Smooth muscle cell (in vitro differentiated cells): ENCODE data around the gene SLC1A5. TPM values are rescaled to one million over a fixed set of nuclear protein-coding genes. Genes with fewer than 3 reads are reported as not detected.

ENCODE experiments used
- DNase-seq: peaks from one replicate; lab custom pipeline; 2025; ENCODE audit not compliant: unreplicated experiment; lab: John Stamatoyannopoulos, UW
- H2AFZ ChIP-seq: fragments of 200-600 bp; sonication (generic); 2 replicates; pipeline ENCODE4 v1.6.0; 2016; ENCODE audit warnings: antibody characterized with exemption, low read depth, mild to moderate bottlenecking
- H3F3A ChIP-seq: fragments of 200-600 bp; sonication (generic); 2 replicates; pipeline ENCODE4 v1.6.0; 2017; ENCODE audit warnings: antibody characterized with exemption, low read depth
- H3K27ac ChIP-seq: fragments of 200-600 bp; sonication (generic); 2 replicates; pipeline ENCODE4 v1.5.1; 2016; ENCODE audit warnings: low read depth, mild to moderate bottlenecking
- H3K27me3 ChIP-seq: fragments of 200-600 bp; sonication (generic); 2 replicates; pipeline ENCODE4 v1.6.1; 2016; ENCODE audit warnings: low read depth, mild to moderate bottlenecking
- H3K36me3 ChIP-seq: fragments of 200-600 bp; sonication (generic); 2 replicates; pipeline ENCODE4 v1.5.1; 2016; ENCODE audit warnings: low read depth
- H3K4me1 ChIP-seq: fragments of 200-600 bp; sonication (generic); 2 replicates; pipeline ENCODE4 v1.5.1; 2016; ENCODE audit warnings: low read depth
- H3K4me2 ChIP-seq: fragments of 200-600 bp; sonication (generic); 2 replicates; pipeline ENCODE4 v1.6.0; 2016; ENCODE audit warnings: mild to moderate bottlenecking
- H3K4me3 ChIP-seq: fragments of 200-600 bp; sonication (generic); 2 replicates; pipeline ENCODE4 v1.5.1; 2016; ENCODE audit warnings: mild to moderate bottlenecking
- H3K79me2 ChIP-seq: fragments of 200-600 bp; sonication (generic); 2 replicates; pipeline ENCODE4 v1.6.0; 2016; ENCODE audit warnings: low read depth, mild to moderate bottlenecking
- H3K9ac ChIP-seq: fragments of 200-600 bp; sonication (generic); 2 replicates; pipeline ENCODE4 v1.6.0; 2016; ENCODE audit warnings: low read depth
- H3K9me3 ChIP-seq: fragments of 200-600 bp; sonication (generic); replicated peaks from 2 replicates; pipeline ENCODE4 v1.5.1; 2016; ENCODE audit warnings: low read depth
- H4K20me1 ChIP-seq: fragments of 200-600 bp; sonication (generic); 2 replicates; pipeline ENCODE4 v1.6.0; 2016; ENCODE audit warnings: low read depth
- CTCF ChIP-seq: fragments of 200-600 bp; sonication (generic); IDR thresholded peaks from 2 replicates; pipeline ENCODE4 v1.5.1; 2017; ENCODE audit warnings: borderline replicate concordance, mild to moderate bottlenecking, antibody characterized with exemption; ENCODE audit not compliant: insufficient read depth, poor library complexity, severe bottlenecking
- WGBS: methylation state at CpG from one replicate; pipeline ENCODE4 v1.1.7; 2016; ENCODE audit warnings: low lambda C conversion rate; 5-methylcytosine and 5-hydroxymethylcytosine counted together
- polyA plus RNA-seq: library from polyadenylated mRNA; unstranded; fragments of >200 nt; fragmentation: Nextera tagmentation; extraction: Ambion mirVana; gene quantifications from 2 replicates; pipeline ENCODE4 v1.2.1, GENCODE V29; 2016
- total RNA-seq: library from RNA; depleted of rRNA; stranded (reverse); fragments of >200 nt; gene quantifications from 2 replicates; pipeline ENCODE4 v1.2.3, GENCODE V29; 2014

SLC1A5 gene
- total RNA-seq (101 TPM in 2 replicates), polyA plus RNA-seq (224 and 231 TPM in 2 replicates)

DNA sequence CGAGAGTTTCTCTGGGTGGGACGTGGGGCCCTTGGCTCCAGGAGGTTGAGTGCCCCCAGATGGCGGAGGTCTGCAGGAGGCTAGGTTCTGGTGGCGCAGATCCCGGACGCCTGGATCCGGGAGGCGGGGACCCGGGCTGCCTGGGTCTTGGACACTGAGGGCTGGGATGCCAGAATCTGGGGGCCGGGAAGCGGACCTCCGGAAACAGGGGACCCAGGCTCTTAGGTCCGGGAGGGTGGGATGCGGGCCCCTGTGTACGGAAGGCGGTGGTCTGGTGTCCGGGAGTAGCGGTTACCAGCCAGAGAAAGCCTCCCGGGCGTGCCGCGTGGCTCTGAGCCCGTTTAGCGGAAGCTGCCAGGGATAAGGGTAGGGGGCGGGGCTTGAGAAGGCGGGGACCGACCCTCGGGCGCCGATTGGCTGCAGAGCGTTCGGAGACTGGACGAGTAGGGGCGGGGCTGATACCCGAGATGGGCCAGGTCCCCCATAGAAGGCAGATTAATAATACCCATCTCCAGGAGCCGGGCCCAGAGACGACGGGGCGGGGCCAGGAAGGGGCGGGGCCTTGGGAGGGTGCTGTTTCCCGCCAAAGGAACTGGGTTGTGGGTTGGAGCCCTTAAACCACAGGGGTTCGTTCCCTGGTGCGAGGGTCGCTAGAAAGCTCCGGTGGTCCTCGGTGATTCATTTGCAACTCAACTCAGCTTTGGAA is at the start of gene SLC1A5:
Gene SLC1A5, minus strand, starts transcription at position 333 of the 706 bp plus-strand sequence. CDS start 629 bp downstream, outside the sequence.
- Histone ChIP-seq H4K20me1 (peaks cover 48% of the 10 kb centered on the region), H2AFZ (no peak within 1 kb of the TSS), H3K4me3 (peak within 1 kb of the TSS; percentile 72), H3K4me2 (peak within 1 kb of the TSS; percentile 85), H3K79me2 (peaks cover 47% of the 10 kb centered on the region), H3K9me3 (no peaks in the 10 kb centered on the region), H3F3A (peaks cover 35% of the 10 kb centered on the region), H3K36me3 (no peaks in the 10 kb centered on the region), H3K27ac (peak within 1 kb of the TSS; percentile 93), H3K4me1 (peaks cover 11% of the 10 kb centered on the region), H3K9ac (peak within 1 kb of the TSS; percentile 89), H3K27me3 (no peaks in the 10 kb centered on the region)
- no peak for TF ChIP-seq CTCF
- peak; percentile 96 for DNase-seq
- under 1% methylated on average over 35 of the region's 46 CpGs for WGBS

DNA sequence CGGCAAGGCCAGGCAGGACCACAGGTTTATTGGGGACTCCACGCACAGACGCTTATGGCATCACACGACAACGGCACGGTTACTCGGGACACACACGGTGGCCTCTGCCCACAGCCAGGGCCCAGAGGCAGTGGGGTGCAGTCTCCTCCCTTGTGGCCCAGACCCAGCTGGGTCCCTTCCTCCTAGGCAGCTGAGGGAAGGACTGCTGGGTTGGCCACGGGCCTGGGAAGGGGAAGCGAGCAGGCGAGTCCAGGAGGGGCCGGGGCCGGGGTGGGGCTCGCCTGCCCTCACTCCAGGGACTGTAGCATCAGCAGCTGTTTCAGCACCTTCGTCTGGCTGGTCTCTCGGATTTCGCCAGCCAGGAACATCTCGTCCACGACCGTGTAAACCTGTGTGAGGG is 49.8 kb upstream of the SLC1A5 start:
- Histone ChIP-seq H3F3A (peaks cover 9% of the 10 kb centered on the region), H3K27me3 (no peaks in the 10 kb centered on the region), H2AFZ (no peak overlapping the region), H3K36me3 (no peaks in the 10 kb centered on the region), H3K79me2 (peaks cover 7% of the 10 kb centered on the region), H4K20me1 (peaks cover 37% of the 10 kb centered on the region), H3K4me2 (no peak overlapping the region), H3K9me3 (no peaks in the 10 kb centered on the region), H3K9ac (no peak overlapping the region), H3K4me3 (no peak overlapping the region), H3K27ac (no peak overlapping the region), H3K4me1 (no peaks in the 10 kb centered on the region)
- 98% methylated on average over 18 of the region's 20 CpGs for WGBS
- TF ChIP-seq CTCF: no peak
- no peak for DNase-seq

DNA sequence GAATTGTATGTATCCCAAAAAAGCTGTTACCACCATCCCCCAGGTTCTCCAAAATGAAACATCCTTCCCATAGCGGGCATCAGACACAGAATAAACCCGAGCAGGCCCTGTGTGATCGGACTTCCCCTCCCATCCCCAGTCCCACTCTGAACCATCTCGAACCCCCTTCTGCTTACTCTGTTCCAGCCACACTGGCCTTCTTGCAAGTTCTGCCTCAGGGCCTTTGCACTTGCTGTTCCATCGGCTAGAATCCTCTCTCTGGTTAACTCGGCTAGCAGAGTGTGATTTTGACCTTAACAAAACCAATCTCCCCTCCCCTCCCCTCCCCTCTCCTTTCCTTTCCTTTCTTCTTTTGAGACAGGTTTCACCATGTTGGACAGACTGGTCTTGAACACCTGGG is 46.6 kb upstream of the SLC1A5 start:
- Histone ChIP-seq H3K79me2 (no peaks in the 10 kb centered on the region), H2AFZ (no peak overlapping the region), H4K20me1 (peaks cover 8% of the 10 kb centered on the region), H3K4me1 (no peaks in the 10 kb centered on the region), H3K9me3 (no peaks in the 10 kb centered on the region), H3F3A (peaks cover 6% of the 10 kb centered on the region), H3K4me2 (no peak overlapping the region), H3K36me3 (no peaks in the 10 kb centered on the region), H3K27ac (no peak overlapping the region), H3K27me3 (no peaks in the 10 kb centered on the region), H3K9ac (no peak overlapping the region), H3K4me3 (no peak overlapping the region)
- 98% methylated on average over 6 of the region's 6 CpGs for WGBS
- DNase-seq: no peak
- no peak for TF ChIP-seq CTCF

- Histone ChIP-seq H3K27me3 (no peaks in the 10 kb centered on the region), H3K9me3 (no peaks in the 10 kb centered on the region), H3F3A (peaks cover 6% of the 10 kb centered on the region), H3K79me2 (no peaks in the 10 kb centered on the region), H3K4me2 (no peak overlapping the region), H3K36me3 (no peaks in the 10 kb centered on the region), H3K4me3 (no peak overlapping the region), H3K4me1 (no peaks in the 10 kb centered on the region), H4K20me1 (no peaks in the 10 kb centered on the region), H2AFZ (no peak overlapping the region), H3K9ac (no peak overlapping the region), H3K27ac (no peak overlapping the region)
- TF ChIP-seq CTCF: no peak
- no peak for DNase-seq
- 82% methylated on average over 5 of the region's 5 CpGs for WGBS
Observed at GRCh38 chr19:46834121-46834520, 45.7 kb upstream of the SLC1A5 start.
